ENCODE data around the gene GMPR2. TPM values are rescaled to one million over a fixed set of nuclear protein-coding genes. Genes with fewer than 3 reads are reported as not detected.

Gene GMPR2
- total RNA-seq, 1 donor from 2014 or later = 35.6 TPM

GRCh38 chr14:24260026-24260779 is 27.5 kb downstream of the GMPR2 start:
- H3K4me1 ChIP-seq = peaks cover 11% of the 10 kb centered on the region
- no peak for DNase-seq (ENCODE audit: extremely low spot score in 2 of 2)
- no peak overlapping the region for H3K4me3 ChIP-seq
- no peak overlapping the region for H3K27ac ChIP-seq
- H3K9me3 ChIP-seq = no peaks in the 10 kb centered on the region
- intact Hi-C loops (cut with DNase I) = no loop called here
- TF ChIP-seq, protein P1, sequence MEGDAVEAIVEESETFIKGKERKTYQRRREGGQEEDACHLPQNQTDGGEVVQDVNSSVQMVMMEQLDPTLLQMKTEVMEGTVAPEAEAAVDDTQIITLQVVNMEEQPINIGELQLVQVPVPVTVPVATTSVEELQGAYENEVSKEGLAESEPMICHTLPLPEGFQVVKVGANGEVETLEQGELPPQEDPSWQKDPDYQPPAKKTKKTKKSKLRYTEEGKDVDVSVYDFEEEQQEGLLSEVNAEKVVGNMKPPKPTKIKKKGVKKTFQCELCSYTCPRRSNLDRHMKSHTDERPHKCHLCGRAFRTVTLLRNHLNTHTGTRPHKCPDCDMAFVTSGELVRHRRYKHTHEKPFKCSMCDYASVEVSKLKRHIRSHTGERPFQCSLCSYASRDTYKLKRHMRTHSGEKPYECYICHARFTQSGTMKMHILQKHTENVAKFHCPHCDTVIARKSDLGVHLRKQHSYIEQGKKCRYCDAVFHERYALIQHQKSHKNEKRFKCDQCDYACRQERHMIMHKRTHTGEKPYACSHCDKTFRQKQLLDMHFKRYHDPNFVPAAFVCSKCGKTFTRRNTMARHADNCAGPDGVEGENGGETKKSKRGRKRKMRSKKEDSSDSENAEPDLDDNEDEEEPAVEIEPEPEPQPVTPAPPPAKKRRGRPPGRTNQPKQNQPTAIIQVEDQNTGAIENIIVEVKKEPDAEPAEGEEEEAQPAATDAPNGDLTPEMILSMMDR (IDR thresholded peaks at IDR 0.05) = no peak
- no peak for TF ChIP-seq POLR2AphosphoS5 (IDR thresholded peaks at IDR 0.05; ENCODE audit: insufficient read depth in 1 of 2, low read depth in 1 of 2)
- no peak for TF ChIP-seq POLR2A (IDR thresholded peaks at IDR 0.05)
- peaks cover 0 to 1% of the 10 kb centered on the region in 2 donors for H3K36me3 ChIP-seq
- no peaks in the 10 kb centered on the region for H3K27me3 ChIP-seq

DNA sequence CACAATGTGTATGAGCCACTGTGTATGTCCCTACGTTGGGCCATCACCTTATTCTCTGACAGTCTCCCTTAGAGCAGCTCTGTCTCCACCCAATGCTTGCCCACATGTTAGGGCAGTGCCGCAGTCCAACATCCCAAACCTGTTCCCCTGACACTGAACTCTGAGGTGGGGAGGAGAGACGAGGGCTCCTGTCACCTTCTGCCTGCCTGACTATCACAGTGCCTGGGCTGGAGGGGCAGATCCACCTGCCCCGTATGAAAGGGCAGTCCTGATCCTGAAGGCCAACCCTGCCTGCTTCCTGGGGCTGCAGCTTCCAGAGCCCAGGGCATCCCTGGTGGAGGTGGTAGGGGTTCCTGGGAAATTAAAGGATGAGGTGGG is 28.0 kb downstream of the GMPR2 start:
- peaks cover 11% of the 10 kb centered on the region for H3K4me1 ChIP-seq
- peaks cover 0 to 7% of the 10 kb centered on the region in 2 donors for H3K36me3 ChIP-seq
- H3K9me3 ChIP-seq = no peaks in the 10 kb centered on the region
- no peaks in the 10 kb centered on the region for H3K27me3 ChIP-seq
- intact Hi-C loops (cut with DNase I) = no loop called here
- peak overlapping the region in 1 of 2 donors; percentile 26 for H3K4me3 ChIP-seq
- TF ChIP-seq, protein P1 (IDR thresholded peaks at IDR 0.05) = no peak
- TF ChIP-seq POLR2AphosphoS5 (IDR thresholded peaks at IDR 0.05; ENCODE audit: insufficient read depth in 1 of 2, low read depth in 1 of 2) (no peak), POLR2A (IDR thresholded peaks at IDR 0.05) (no peak)
- no peak overlapping the region for H3K27ac ChIP-seq
- no peak for DNase-seq (ENCODE audit: extremely low spot score in 2 of 2)

- Histone ChIP-seq H3K4me3 (peak overlapping the region in 1 of 2 donors; percentile 26), H3K36me3 (peaks cover 0 to 12% of the 10 kb centered on the region in 2 donors)
Observed at GRCh38 chr14:24261256-24261968, 28.7 kb downstream of the GMPR2 start.

GRCh38 chr14:24261969-24262327 is 29.2 kb downstream of the GMPR2 start:
- intact Hi-C loops (cut with DNase I) = no loop called here
- Histone ChIP-seq H3K4me1 (peaks cover 11% of the 10 kb centered on the region), H3K27me3 (no peaks in the 10 kb centered on the region), H3K27ac (no peak overlapping the region), H3K9me3 (no peaks in the 10 kb centered on the region), H3K36me3 (peaks cover 0 to 17% of the 10 kb centered on the region in 2 donors), H3K4me3 (peak overlapping the region in 1 of 2 donors; percentile 26)
- DNase-seq (ENCODE audit: extremely low spot score in 2 of 2) = no peak
- TF ChIP-seq, protein P1 (IDR thresholded peaks at IDR 0.05) = no peak
- no peak for TF ChIP-seq POLR2AphosphoS5 (IDR thresholded peaks at IDR 0.05; ENCODE audit: insufficient read depth in 1 of 2, low read depth in 1 of 2)
- TF ChIP-seq POLR2A (IDR thresholded peaks at IDR 0.05) = no peak

More at GRCh38 chr14:24261256-24261968, 28.7 kb downstream of the GMPR2 start:
- Histone ChIP-seq H3K4me1 (peaks cover 11% of the 10 kb centered on the region), H3K27me3 (no peaks in the 10 kb centered on the region), H3K9me3 (no peaks in the 10 kb centered on the region), H3K27ac (no peak overlapping the region)
- intact Hi-C loops (cut with DNase I) = no loop called here
- no peak for DNase-seq (ENCODE audit: extremely low spot score in 2 of 2)
- no peak for TF ChIP-seq POLR2A (IDR thresholded peaks at IDR 0.05)
- no peak for TF ChIP-seq POLR2AphosphoS5 (IDR thresholded peaks at IDR 0.05; ENCODE audit: insufficient read depth in 1 of 2, low read depth in 1 of 2)
- TF ChIP-seq, protein P1 (IDR thresholded peaks at IDR 0.05) = no peak
